Tibial nerve (tissue), 4 donors: ENCODE results near the gene KRTAP7-1. TPM values are rescaled to one million over a fixed set of nuclear protein-coding genes. Genes with fewer than 3 reads are reported as not detected.

Experiments used
- DNase-seq, 2 donors: peaks; one replicate each; pipeline ENCODE4 v3.0.0-alpha.2; 2019; ENCODE audit warnings: low spot score in 2 of 2
- H3K27ac ChIP-seq, 4 donors: fragments of 200-600 bp; sonication (generic) in 3 of 4; one replicate each; pipeline ENCODE4 v1.5.1; 2017 to 2019; ENCODE audit warnings: mild to moderate bottlenecking in 1 of 4
- H3K27me3 ChIP-seq, 2 donors: fragments of 200-600 bp; sonication (generic) in 1 of 2; one replicate each; pipeline versions ENCODE4 v1.5.1 to v1.6.0; 2017 to 2019
- H3K36me3 ChIP-seq, 3 donors: fragments of 200-600 bp; sonication (generic); one replicate each; pipeline ENCODE4 v1.5.1; 2018 to 2019
- H3K4me1 ChIP-seq, 4 donors: fragments of 200-600 bp; sonication (generic) in 3 of 4; one replicate each; pipeline ENCODE4 v1.5.1; 2017 to 2019
- H3K4me3 ChIP-seq, 4 donors: fragments of 200-600 bp; sonication (generic) in 3 of 4; one replicate each; pipeline ENCODE4 v1.5.1; 2017 to 2019; ENCODE audit warnings: mild to moderate bottlenecking in 1 of 4, moderate library complexity in 1 of 4
- H3K9me3 ChIP-seq, 4 donors: fragments of 200-600 bp; sonication (generic) in 3 of 4; one replicate each; pipeline ENCODE4 v1.5.1; 2017 to 2019
- EP300 ChIP-seq, 2 donors: sonication (generic); formaldehyde crosslinking; IDR thresholded peaks; one replicate each; pipeline ENCODE4 v1.6.1; 2017; ENCODE audit warnings: antibody characterized with exemption in 2 of 2, mild to moderate bottlenecking in 1 of 2
- POLR2A ChIP-seq, 2 donors: fragments of 450-650 bp; IDR thresholded peaks; one replicate each; pipeline ENCODE4 v1.6.1; 2017; ENCODE audit warnings: antibody characterized with exemption in 2 of 2, mild to moderate bottlenecking in 2 of 2, moderate library complexity in 2 of 2
- WGBS, 2 donors: methylation state at CpG; one replicate each; pipeline ENCODE4 v1.1.5; 2018; 5-methylcytosine and 5-hydroxymethylcytosine counted together
- small RNA-seq: library from RNA; depleted of rRNA; stranded (forward); fragments of <200 nt; gene quantifications from one replicate; pipeline ENCODE3, GENCODE V24; 2016
- total RNA-seq, 4 donors: library from RNA; depleted of rRNA; stranded (reverse); fragments of >200 nt; gene quantifications; one replicate each; pipeline ENCODE4 v1.1.0, GENCODE V29; 2016
- TF ChIP-seq, protein P1 (sequence below), 5 experiments: fragments of 200-600 bp in 3 of 5; fragments of 450-650 bp in 2 of 5; sonication (generic) in 3 of 5; IDR thresholded peaks; one replicate each; pipeline ENCODE4 v1.5.1; 2016 to 2019; ENCODE audit warnings: antibody characterized with exemption in 5 of 5, mild to moderate bottlenecking in 3 of 5, moderate library complexity in 2 of 5

Gene KRTAP7-1
- total RNA-seq, 4 donors from 2014 or later: not detected

DNA sequence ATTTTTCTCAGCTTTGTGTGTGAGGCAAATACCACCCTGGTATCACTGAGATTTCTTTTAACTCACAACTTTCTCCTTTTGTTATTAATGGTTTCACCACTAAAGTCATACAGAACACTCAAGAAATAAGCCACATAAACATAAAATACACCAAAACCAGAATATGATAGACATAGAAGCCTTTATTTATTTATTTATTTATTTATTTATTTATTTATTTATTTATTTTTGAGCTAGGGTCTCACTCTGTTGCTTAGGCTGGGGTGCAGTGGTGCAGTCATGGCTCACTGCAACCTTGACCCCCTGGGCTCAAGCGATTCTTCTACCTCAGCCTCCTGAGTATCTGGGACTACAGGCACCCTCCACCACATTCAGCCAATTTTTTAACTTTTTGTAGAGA is 29.0 kb downstream of the KRTAP7-1 start:
- H3K27me3 ChIP-seq: no peaks in the 10 kb centered on the region
- no peaks in the 10 kb centered on the region for H3K36me3 ChIP-seq
- no peak overlapping the region for H3K4me3 ChIP-seq
- H3K9me3 ChIP-seq: no peaks in the 10 kb centered on the region
- WGBS, 2 donors: 94 to 96% methylated on average over 1 of the region's 1 CpG
- no peaks in the 10 kb centered on the region for H3K4me1 ChIP-seq
- TF ChIP-seq, protein P1, sequence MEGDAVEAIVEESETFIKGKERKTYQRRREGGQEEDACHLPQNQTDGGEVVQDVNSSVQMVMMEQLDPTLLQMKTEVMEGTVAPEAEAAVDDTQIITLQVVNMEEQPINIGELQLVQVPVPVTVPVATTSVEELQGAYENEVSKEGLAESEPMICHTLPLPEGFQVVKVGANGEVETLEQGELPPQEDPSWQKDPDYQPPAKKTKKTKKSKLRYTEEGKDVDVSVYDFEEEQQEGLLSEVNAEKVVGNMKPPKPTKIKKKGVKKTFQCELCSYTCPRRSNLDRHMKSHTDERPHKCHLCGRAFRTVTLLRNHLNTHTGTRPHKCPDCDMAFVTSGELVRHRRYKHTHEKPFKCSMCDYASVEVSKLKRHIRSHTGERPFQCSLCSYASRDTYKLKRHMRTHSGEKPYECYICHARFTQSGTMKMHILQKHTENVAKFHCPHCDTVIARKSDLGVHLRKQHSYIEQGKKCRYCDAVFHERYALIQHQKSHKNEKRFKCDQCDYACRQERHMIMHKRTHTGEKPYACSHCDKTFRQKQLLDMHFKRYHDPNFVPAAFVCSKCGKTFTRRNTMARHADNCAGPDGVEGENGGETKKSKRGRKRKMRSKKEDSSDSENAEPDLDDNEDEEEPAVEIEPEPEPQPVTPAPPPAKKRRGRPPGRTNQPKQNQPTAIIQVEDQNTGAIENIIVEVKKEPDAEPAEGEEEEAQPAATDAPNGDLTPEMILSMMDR (IDR thresholded peaks at IDR 0.05): no peak
- TF ChIP-seq POLR2A (IDR thresholded peaks at IDR 0.05): no peak
- no peak for DNase-seq
- H3K27ac ChIP-seq: no peak overlapping the region

DNA sequence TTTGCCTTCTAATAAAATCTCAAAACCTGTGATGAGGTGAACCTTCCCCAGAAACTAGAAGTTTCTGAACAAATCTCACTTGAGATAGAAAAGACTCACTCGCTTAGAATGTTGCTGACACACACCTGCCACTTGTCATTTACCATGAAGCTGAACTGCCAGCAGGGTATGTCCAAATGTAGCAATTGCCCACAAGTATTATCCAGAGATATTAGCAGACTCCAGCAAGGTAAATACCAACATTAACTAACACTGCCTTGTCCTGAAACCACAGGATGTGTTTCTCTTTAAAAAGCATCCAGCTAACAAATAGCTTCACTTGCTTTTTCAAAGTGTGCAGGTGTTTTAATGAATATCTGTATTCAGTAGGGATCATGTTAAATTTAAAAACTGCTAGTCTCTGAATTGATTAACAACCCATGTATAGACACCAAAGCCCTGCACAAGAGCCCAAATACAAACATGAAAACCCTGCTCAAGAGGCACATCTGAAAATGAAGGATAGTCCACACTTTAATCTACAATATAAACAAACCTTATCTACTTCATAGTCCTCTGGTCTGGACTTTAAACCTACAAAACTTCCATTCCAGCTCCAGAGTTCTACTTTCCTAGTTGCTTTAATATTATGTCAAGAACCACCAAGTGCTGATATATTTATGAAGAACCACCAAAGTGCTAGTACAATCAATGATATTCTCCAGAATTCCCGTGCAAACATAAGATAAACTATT is 35.8 kb downstream of the KRTAP7-1 start:
- TF ChIP-seq EP300 (IDR thresholded peaks at IDR 0.05) (no peak), POLR2A (IDR thresholded peaks at IDR 0.05) (no peak)
- TF ChIP-seq, protein P1 (IDR thresholded peaks at IDR 0.05): no peak
- H3K4me1 ChIP-seq: no peaks in the 10 kb centered on the region
- no peak for DNase-seq
- H3K36me3 ChIP-seq: no peaks in the 10 kb centered on the region
- 75 to 80% methylated on average over 2 of the region's 2 CpGs for WGBS, 2 donors
- no peak overlapping the region for H3K4me3 ChIP-seq
- H3K27me3 ChIP-seq: no peaks in the 10 kb centered on the region
- no peak overlapping the region for H3K27ac ChIP-seq
- H3K9me3 ChIP-seq: no peaks in the 10 kb centered on the region

DNA sequence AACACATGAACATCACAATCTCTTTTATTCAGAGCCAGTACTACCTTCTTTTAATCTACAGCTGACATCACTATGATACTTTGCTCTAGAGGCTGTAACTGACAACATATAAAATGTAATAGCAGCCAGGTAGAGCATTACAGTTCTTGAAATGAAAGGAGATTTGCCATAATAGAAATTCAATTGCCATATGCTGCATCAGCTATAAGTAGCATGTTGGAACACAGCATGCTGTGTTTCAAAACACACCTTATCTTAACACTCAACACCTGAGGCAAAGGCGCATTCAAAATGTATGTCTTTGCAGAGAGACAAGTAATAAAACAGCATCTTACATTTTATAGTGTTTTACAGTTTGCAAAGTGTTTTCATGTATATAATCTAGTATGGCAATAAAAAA is 50.3 kb downstream of the KRTAP7-1 start:
- Histone ChIP-seq H3K27ac (no peak overlapping the region), H3K36me3 (no peaks in the 10 kb centered on the region), H3K4me1 (no peaks in the 10 kb centered on the region), H3K4me3 (no peak overlapping the region), H3K9me3 (peaks cover 0 to 5% (median 0%) of the 10 kb centered on the region in 4 donors), H3K27me3 (no peaks in the 10 kb centered on the region)
- no peak for DNase-seq
- no peak for TF ChIP-seq EP300 (IDR thresholded peaks at IDR 0.05)
- TF ChIP-seq POLR2A (IDR thresholded peaks at IDR 0.05): no peak
- TF ChIP-seq, protein P1 (IDR thresholded peaks at IDR 0.05): no peak
- WGBS, 2 donors: 72 to 86% methylated on average over 1 of the region's 1 CpG

Small RNAs within 50 kb of the gene (small RNA-seq; reads per million reads assigned to genes)
- gene KRTAP8-2P (not detected), gene KRTAP8-3P (not detected)

Other genes with a start within 250 kb of the KRTAP7-1 start
- not detected for gene KRTAP22-2, start 239.4 kb downstream of the KRTAP7-1 start, total RNA-seq
- gene KRTAP6-3, start 237.3 kb downstream of the KRTAP7-1 start, total RNA-seq: not detected
- not detected for gene KRTAP6-2, start 230.9 kb downstream of the KRTAP7-1 start, total RNA-seq
- gene KRTAP22-1, start 228.7 kb downstream of the KRTAP7-1 start, total RNA-seq: not detected
- not detected for gene KRTAP6-1, start 215.8 kb downstream of the KRTAP7-1 start, total RNA-seq
- not detected for gene KRTAP20-1, start 213.3 kb downstream of the KRTAP7-1 start, total RNA-seq
- gene KRTAP20-4, start 209.1 kb downstream of the KRTAP7-1 start, total RNA-seq: not detected
- not detected for gene KRTAP20-2, start 194.6 kb downstream of the KRTAP7-1 start, total RNA-seq
- not detected for gene KRTAP20-3, start 186.9 kb downstream of the KRTAP7-1 start, total RNA-seq
- gene KRTAP21-3, start 111.0 kb downstream of the KRTAP7-1 start, total RNA-seq: not detected
- gene KRTAP21-2, start 82.5 kb downstream of the KRTAP7-1 start, total RNA-seq: not detected
- gene KRTAP21-1, start 74.3 kb downstream of the KRTAP7-1 start, total RNA-seq: not detected
- not detected for gene KRTAP8-1, start 16.5 kb downstream of the KRTAP7-1 start, total RNA-seq
- under 1 TPM in 1 of 4 donors, not detected in 3; 0.59 TPM for gene KRTAP11-1, start 51.8 kb upstream of the KRTAP7-1 start, total RNA-seq
- gene KRTAP19-8, start 208.7 kb upstream of the KRTAP7-1 start, total RNA-seq: not detected